Measurements from ENCODE around the gene CERS6.

DNA sequence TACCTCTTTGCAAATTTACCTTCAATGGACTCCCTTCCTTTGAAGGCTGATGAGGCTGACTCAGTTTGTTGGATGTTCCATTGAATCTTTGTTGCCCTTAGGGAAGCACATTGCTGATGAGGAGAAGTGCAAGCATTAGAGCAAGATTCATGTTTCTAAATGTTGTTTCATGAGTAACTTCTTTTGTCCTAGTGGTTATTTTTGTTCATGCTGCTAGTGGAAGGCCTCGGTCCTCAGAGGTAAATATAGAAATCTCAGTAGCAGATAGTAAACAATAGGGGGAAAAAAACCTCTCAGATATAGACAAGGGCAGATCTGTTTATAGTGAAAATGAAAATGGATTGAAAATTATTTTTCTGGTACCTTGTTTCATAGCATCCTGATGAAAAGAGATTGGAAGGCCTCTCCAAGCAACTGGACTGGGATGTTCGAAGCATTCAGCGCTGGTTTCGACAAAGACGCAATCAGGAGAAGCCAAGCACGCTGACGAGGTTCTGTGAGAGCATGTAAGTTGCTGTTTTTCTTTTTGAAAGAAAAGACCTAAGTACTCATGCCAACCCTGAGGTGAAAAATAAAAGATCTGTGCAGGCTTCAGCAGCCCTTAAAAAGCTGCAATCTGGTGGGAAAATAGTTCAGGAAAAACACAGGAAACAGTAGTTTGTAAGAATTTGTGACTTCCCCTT, 104.9 kb downstream of the CERS6 start:
- TF ChIP-seq ZNF384 (IDR thresholded peaks at IDR 0.05) (no peak), BHLHE40 (IDR thresholded peaks at IDR 0.05; ENCODE audit: borderline replicate concordance) (no peak), NFRKB (IDR thresholded peaks at IDR 0.05) (no peak), HDGF (IDR thresholded peaks at IDR 0.05; ENCODE audit: borderline replicate concordance) (no peak), FOXM1 (IDR thresholded peaks at IDR 0.05; ENCODE audit: borderline replicate concordance) (no peak), SUZ12 (IDR thresholded peaks at IDR 0.05) (no peak), SP1 (IDR thresholded peaks at IDR 0.05) (no peak), TARDBP (IDR thresholded peaks at IDR 0.05) (no peak), FOXA1 (IDR thresholded peaks at IDR 0.05) (no peak)

Data from HEK293T (cell line).